HFF-Myc (cell line): ENCODE results near the gene FRZB.

ENCODE experiments used
- DNase-seq: peaks from one replicate; pipeline ENCODE4 v3.0.0-alpha.2; 2011; ENCODE audit warnings: low read depth; ENCODE audit errors: extremely low read depth
- H3K4me3 ChIP-seq: replicated peaks from 2 replicates; pipeline ENCODE4 v1.5.1; 2011; ENCODE audit warnings: low read depth, mild to moderate bottlenecking, control low read depth, low read length
- CTCF ChIP-seq: IDR thresholded peaks from 2 replicates; pipeline ENCODE4 v1.5.1; 2012; ENCODE audit warnings: mild to moderate bottlenecking, low read depth, low read length, control low read depth; ENCODE audit errors: missing control alignments

FRZB gene

DNA sequence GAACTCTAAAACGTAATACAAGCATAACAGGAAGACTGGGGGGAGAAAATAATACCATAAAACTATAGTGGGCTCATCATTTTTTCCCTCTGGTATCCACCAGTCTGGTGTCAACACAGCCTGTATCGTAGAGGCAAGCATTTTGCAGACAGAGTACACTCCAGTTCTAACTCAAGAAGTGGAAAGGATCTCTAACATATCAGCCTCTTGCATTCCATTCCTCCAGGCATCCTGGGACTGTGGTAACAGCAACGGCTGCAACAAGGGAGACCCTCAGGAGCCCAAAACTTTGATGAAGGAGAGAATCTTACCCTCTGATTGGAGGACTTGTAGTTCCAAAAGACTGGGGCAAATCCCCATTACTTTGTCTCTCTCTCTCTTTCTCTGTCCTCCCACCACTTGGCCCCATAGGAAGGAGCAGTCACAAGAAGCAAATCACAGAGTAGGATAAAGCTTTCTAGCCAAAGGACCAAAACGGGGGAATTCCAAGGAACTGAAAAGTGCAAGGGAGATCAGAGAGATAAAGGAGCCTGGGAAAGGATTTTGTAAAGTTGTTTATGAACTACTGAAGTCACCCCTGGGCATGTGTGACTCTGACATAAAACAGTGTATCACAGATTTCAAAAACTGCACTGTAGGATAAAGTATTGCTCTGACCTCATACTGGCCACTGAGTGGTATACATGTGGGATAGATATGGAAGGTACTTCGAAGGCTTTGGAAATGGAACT lies 11.9 kb downstream of the FRZB start:
- no peak overlapping the region for H3K4me3 ChIP-seq
- DNase-seq: no peak
- no peak for TF ChIP-seq CTCF

- no peak overlapping the region for H3K4me3 ChIP-seq
- DNase-seq: no peak
- no peak for TF ChIP-seq CTCF
Measured at GRCh38 chr2:182852801-182853200, 13.6 kb downstream of the FRZB start.

GRCh38 chr2:182852090-182852489 lies 14.3 kb downstream of the FRZB start:
- H3K4me3 ChIP-seq: no peak overlapping the region
- no peak for DNase-seq
- TF ChIP-seq CTCF: no peak

- DNase-seq: no peak
- no peak overlapping the region for H3K4me3 ChIP-seq
- no peak for TF ChIP-seq CTCF
Measured at GRCh38 chr2:182845794-182846417, 20.5 kb downstream of the FRZB start.

DNA sequence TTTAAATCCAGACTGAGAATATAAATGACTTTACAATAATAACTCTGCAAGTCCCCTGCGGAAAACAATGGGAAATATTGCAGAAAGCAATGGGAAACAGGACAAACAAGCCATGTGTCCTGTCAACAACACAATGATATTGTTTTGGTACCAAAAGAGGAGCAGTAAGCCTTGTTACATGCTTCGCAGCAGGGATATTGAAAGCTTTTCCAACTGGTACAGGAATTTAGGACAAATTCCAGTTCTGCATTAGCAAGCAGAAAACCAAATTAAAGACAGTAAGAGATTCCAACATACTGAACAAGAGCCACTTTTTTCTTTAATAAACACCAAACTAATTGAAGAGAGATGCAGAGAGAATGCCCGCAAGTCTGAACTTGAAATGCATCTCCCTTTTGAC lies 30.0 kb downstream of the FRZB start:
- no peak for DNase-seq
- no peak for TF ChIP-seq CTCF

GRCh38 chr2:182834293-182834692 lies 32.1 kb downstream of the FRZB start:
- no peak for TF ChIP-seq CTCF
- DNase-seq: no peak
- no peak overlapping the region for H3K4me3 ChIP-seq

More for the DNA sequence above, 30.0 kb downstream of the FRZB start:
- H3K4me3 ChIP-seq: no peak overlapping the region
